HEK293 (cell line): Measurements from ENCODE around the gene ATXN7L3B.

ENCODE experiments used
- CTCF ChIA-PET: fragments of 350-600 bp; formaldehyde crosslinking; extraction: SDS; loops from one replicate; lab custom pipeline; 2021; ENCODE audit warnings: antibody characterized with exemption; lab: Yijun Ruan, JAX
- POLR2A ChIA-PET: fragments of 300-600 bp; formaldehyde crosslinking; extraction: SDS; loops from one replicate; lab custom pipeline; 2020; ENCODE audit warnings: antibody characterized with exemption, inconsistent platforms; lab: Yijun Ruan, JAX
- H3K27ac ChIP-seq: fragments of 200-500 bp; sonication (Bioruptor generic); 2 replicates; pipeline ENCODE4 v1.5.1; 2014; ENCODE audit warnings: low read depth, low read length, control low read depth, inconsistent platforms; ENCODE audit errors: extremely low read depth
- H3K36me3 ChIP-seq, 2 experiments: fragments of 200-500 bp in 1 of 2; sonication (Bioruptor generic) in 1 of 2; 1 replicate in 1 of 2; 2 replicates in 1 of 2; pipeline ENCODE4 v1.5.1; 2014 to 2017; ENCODE audit warnings: inconsistent platforms in 2 of 2, low read length in 2 of 2; ENCODE audit not compliant: control insufficient read depth in 2 of 2, insufficient read depth in 1 of 2
- H3K4me1 ChIP-seq: fragments of 200-500 bp; sonication (Bioruptor generic); 2 replicates; pipeline ENCODE4 v1.5.1; 2014; ENCODE audit warnings: mild to moderate bottlenecking, low read length, inconsistent platforms; ENCODE audit not compliant: control insufficient read depth, insufficient read depth
- H3K4me3 ChIP-seq: 2 replicates; pipeline ENCODE4 v1.5.1; 2011; ENCODE audit warnings: low read depth, mild to moderate bottlenecking, control low read depth, low read length, moderate library complexity
- H3K9me3 ChIP-seq: fragments of 200-500 bp; sonication (Bioruptor generic); 2 replicates; pipeline ENCODE4 v1.5.1; 2014; ENCODE audit warnings: low read depth, low read length, inconsistent platforms; ENCODE audit not compliant: control insufficient read depth, insufficient read depth
- ZBTB48 ChIP-seq: fragments of 450-650 bp; formaldehyde crosslinking; IDR thresholded peaks from 2 replicates; pipeline ENCODE4 v1.5.1; 2016; ENCODE audit warnings: missing biosample characterization, missing genetic modification characterization
- ZNF133 ChIP-seq: fragments of 450-650 bp; formaldehyde crosslinking; IDR thresholded peaks from 2 replicates; pipeline ENCODE4 v1.5.1; 2016; ENCODE audit warnings: missing biosample characterization, missing genetic modification characterization
- ZNF324 ChIP-seq: fragments of 450-650 bp; formaldehyde crosslinking; IDR thresholded peaks from 2 replicates; pipeline ENCODE4 v1.5.1; 2016; ENCODE audit warnings: missing biosample characterization, missing genetic modification characterization
- ZNF571 ChIP-seq: fragments of 450-650 bp; formaldehyde crosslinking; IDR thresholded peaks from 2 replicates; pipeline ENCODE4 v1.5.0; 2017; ENCODE audit warnings: missing biosample characterization, missing genetic modification characterization
- ZNF596 ChIP-seq: fragments of 450-650 bp; IDR thresholded peaks from 2 replicates; pipeline ENCODE4 v1.5.0; 2018; ENCODE audit warnings: missing biosample characterization, mild to moderate bottlenecking, missing genetic modification characterization, moderate library complexity
- ZNF707 ChIP-seq: fragments of 450-650 bp; formaldehyde crosslinking; IDR thresholded peaks from 2 replicates; pipeline ENCODE4 v1.5.1; 2016; ENCODE audit warnings: missing biosample characterization, missing genetic modification characterization
- ZNF785 ChIP-seq: fragments of 450-650 bp; formaldehyde crosslinking; IDR thresholded peaks from 2 replicates; pipeline ENCODE4 v1.5.1; 2016; ENCODE audit warnings: missing biosample characterization, missing genetic modification characterization
- ZNF837 ChIP-seq: fragments of 450-650 bp; formaldehyde crosslinking; IDR thresholded peaks from 2 replicates; pipeline ENCODE4 v1.5.1; 2016; ENCODE audit warnings: missing biosample characterization, missing genetic modification characterization
- TF ChIP-seq, protein P1 (sequence below): fragments of 450-650 bp; formaldehyde crosslinking; conservative IDR thresholded peaks from 2 replicates; pipeline ENCODE4 v1.5.1; 2016; ENCODE audit warnings: low read depth, missing biosample characterization, missing genetic modification characterization
- TF ChIP-seq, protein P2 (sequence below): fragments of 450-650 bp; formaldehyde crosslinking; IDR thresholded peaks from 2 replicates; pipeline ENCODE4 v1.5.1; 2017; ENCODE audit warnings: missing biosample characterization, missing genetic modification characterization
- TF ChIP-seq, protein P3 (sequence below): fragments of 450-650 bp; formaldehyde crosslinking; optimal IDR thresholded peaks from 2 replicates; pipeline ENCODE3; 2016; ENCODE audit warnings: missing biosample characterization, mild to moderate bottlenecking, missing genetic modification characterization
- TF ChIP-seq, protein P4 (sequence below): IDR thresholded peaks from 2 replicates; pipeline ENCODE4 v1.6.1; 2011; ENCODE audit warnings: mild to moderate bottlenecking, low read depth, low read length, borderline replicate concordance
- TF ChIP-seq, protein P5 (sequence below): fragments of 450-650 bp; formaldehyde crosslinking; IDR thresholded peaks from 2 replicates; pipeline ENCODE4 v1.5.1; 2017; ENCODE audit warnings: missing biosample characterization, missing genetic modification characterization
- TF ChIP-seq, protein P6 (sequence below): fragments of 450-650 bp; formaldehyde crosslinking; IDR thresholded peaks from 2 replicates; pipeline ENCODE4 v1.5.1; 2016; ENCODE audit warnings: missing biosample characterization, missing genetic modification characterization

Gene ATXN7L3B

DNA sequence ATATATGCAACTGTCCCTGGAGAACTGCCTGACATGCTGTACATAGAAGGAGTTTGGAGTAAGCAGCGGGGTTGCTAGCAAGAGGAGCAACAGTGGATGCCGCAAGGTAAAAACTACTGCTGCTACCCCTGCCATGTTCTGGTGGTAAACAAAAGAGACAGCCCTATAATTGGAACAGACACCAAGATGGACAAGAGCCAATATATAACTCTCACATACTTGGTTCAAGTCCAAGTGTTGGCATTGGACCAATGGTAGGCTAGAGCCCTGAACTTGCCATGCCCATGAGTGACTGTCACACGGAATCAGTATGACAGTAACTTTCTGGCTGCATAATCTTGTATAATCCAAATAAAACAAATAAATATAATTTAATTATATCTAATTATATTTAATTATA lies 13.7 kb downstream of the ATXN7L3B start (continued):
- TF ChIP-seq, protein P1, sequence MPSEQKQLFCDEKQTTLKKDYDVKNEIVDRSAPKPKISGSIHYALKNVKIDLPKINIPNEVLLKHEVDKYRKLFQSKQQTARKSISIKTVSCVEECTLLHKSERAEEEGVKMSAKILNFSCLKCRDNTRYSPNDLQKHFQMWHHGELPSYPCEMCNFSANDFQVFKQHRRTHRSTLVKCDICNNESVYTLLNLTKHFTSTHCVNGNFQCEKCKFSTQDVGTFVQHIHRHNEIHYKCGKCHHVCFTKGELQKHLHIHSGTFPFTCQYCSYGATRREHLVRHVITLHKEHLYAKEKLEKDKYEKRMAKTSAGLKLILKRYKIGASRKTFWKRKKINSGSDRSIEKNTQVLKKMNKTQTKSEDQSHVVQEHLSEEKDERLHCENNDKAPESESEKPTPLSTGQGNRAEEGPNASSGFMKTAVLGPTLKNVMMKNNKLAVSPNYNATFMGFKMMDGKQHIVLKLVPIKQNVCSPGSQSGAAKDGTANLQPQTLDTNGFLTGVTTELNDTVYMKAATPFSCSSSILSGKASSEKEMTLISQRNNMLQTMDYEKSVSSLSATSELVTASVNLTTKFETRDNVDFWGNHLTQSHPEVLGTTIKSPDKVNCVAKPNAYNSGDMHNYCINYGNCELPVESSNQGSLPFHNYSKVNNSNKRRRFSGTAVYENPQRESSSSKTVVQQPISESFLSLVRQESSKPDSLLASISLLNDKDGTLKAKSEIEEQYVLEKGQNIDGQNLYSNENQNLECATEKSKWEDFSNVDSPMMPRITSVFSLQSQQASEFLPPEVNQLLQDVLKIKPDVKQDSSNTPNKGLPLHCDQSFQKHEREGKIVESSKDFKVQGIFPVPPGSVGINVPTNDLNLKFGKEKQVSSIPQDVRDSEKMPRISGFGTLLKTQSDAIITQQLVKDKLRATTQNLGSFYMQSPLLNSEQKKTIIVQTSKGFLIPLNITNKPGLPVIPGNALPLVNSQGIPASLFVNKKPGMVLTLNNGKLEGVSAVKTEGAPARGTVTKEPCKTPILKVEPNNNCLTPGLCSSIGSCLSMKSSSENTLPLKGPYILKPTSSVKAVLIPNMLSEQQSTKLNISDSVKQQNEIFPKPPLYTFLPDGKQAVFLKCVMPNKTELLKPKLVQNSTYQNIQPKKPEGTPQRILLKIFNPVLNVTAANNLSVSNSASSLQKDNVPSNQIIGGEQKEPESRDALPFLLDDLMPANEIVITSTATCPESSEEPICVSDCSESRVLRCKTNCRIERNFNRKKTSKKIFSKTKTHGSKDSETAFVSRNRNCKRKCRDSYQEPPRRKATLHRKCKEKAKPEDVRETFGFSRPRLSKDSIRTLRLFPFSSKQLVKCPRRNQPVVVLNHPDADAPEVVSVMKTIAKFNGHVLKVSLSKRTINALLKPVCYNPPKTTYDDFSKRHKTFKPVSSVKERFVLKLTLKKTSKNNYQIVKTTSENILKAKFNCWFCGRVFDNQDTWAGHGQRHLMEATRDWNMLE: no peak
- TF ChIP-seq ZBTB48 (tag by site-specific recombination) (no peak), ZNF707 (tag by site-specific recombination) (no peak)
- TF ChIP-seq, protein P2, sequence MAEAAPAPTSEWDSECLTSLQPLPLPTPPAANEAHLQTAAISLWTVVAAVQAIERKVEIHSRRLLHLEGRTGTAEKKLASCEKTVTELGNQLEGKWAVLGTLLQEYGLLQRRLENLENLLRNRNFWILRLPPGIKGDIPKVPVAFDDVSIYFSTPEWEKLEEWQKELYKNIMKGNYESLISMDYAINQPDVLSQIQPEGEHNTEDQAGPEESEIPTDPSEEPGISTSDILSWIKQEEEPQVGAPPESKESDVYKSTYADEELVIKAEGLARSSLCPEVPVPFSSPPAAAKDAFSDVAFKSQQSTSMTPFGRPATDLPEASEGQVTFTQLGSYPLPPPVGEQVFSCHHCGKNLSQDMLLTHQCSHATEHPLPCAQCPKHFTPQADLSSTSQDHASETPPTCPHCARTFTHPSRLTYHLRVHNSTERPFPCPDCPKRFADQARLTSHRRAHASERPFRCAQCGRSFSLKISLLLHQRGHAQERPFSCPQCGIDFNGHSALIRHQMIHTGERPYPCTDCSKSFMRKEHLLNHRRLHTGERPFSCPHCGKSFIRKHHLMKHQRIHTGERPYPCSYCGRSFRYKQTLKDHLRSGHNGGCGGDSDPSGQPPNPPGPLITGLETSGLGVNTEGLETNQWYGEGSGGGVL: no peak
- TF ChIP-seq, protein P3, sequence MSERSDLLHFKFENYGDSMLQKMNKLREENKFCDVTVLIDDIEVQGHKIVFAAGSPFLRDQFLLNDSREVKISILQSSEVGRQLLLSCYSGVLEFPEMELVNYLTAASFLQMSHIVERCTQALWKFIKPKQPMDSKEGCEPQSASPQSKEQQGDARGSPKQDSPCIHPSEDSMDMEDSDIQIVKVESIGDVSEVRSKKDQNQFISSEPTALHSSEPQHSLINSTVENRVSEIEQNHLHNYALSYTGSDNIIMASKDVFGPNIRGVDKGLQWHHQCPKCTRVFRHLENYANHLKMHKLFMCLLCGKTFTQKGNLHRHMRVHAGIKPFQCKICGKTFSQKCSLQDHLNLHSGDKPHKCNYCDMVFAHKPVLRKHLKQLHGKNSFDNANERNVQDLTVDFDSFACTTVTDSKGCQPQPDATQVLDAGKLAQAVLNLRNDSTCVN (tag by site-specific recombination): no peak

DNA sequence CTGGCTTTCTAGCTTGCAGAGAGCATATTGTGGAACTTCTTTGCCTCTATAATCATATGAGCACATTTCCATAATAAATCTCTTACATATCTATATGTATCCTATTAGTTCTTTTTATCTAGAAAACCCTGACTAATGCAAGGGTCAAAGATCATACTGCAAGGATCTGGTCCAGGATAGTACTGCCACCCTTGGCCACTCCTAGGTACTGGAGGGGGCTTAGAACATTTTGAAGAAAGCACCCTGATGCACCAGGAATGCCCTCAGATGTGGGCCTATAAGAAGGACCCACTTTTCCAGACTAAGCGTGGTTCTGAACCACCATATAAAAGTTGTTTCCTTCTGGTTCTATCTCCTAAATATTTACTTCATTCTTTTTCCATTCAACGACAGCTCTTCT lies 14.6 kb downstream of the ATXN7L3B start:
- no peaks in the 10 kb centered on the region for H3K36me3 ChIP-seq

More for the DNA sequence above, 14.6 kb downstream of the ATXN7L3B start:
- no peaks in the 10 kb centered on the region for H3K9me3 ChIP-seq
- POLR2A ChIA-PET: no interaction called here
- H3K4me3 ChIP-seq: no peak overlapping the region
- no peaks in the 10 kb centered on the region for H3K4me1 ChIP-seq
- CTCF ChIA-PET: interaction anchor here (0.6 to 0.9 kb wide), 4 partner anchors 31 to 752 kb away, joined by 3 read pairs; no protein-coding TSS in a partner anchor
- H3K27ac ChIP-seq: no peak overlapping the region
- TF ChIP-seq ZNF596 (tag by site-specific recombination) (no peak), ZNF837 (tag by site-specific recombination) (no peak), ZNF324 (no peak), ZNF133 (tag by site-specific recombination) (no peak), ZNF785 (tag by site-specific recombination) (no peak), ZNF571 (tag by site-specific recombination) (no peak)
- TF ChIP-seq, protein P4, sequence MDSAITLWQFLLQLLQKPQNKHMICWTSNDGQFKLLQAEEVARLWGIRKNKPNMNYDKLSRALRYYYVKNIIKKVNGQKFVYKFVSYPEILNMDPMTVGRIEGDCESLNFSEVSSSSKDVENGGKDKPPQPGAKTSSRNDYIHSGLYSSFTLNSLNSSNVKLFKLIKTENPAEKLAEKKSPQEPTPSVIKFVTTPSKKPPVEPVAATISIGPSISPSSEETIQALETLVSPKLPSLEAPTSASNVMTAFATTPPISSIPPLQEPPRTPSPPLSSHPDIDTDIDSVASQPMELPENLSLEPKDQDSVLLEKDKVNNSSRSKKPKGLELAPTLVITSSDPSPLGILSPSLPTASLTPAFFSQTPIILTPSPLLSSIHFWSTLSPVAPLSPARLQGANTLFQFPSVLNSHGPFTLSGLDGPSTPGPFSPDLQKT: no peak
- TF ChIP-seq, protein P5, sequence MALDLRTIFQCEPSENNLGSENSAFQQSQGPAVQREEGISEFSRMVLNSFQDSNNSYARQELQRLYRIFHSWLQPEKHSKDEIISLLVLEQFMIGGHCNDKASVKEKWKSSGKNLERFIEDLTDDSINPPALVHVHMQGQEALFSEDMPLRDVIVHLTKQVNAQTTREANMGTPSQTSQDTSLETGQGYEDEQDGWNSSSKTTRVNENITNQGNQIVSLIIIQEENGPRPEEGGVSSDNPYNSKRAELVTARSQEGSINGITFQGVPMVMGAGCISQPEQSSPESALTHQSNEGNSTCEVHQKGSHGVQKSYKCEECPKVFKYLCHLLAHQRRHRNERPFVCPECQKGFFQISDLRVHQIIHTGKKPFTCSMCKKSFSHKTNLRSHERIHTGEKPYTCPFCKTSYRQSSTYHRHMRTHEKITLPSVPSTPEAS (tag by site-specific recombination): no peak
- TF ChIP-seq, protein P6, sequence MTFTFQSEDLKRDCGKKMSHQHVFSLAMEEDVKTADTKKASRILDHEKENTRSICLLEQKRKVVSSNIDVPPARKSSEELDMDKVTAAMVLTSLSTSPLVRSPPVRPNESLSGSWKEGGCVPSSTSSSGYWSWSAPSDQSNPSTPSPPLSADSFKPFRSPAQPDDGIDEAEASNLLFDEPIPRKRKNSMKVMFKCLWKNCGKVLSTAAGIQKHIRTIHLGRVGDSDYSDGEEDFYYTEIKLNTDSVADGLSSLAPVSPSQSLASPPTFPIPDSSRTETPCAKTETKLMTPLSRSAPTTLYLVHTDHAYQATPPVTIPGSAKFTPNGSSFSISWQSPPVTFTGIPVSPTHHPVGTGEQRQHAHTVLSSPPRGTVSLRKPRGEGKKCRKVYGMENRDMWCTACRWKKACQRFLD (tag by site-specific recombination): no peak
